Measurements from ENCODE around the gene THRAP3.

GRCh38 chr1:36177589-36178431 lies 46.4 kb upstream of the THRAP3 start:
- TF ChIP-seq POLR2A (IDR thresholded peaks at IDR 0.05; ENCODE audit: low read depth) (no peak), CTCF (IDR thresholded peaks at IDR 0.05) (no peak), POLR2AphosphoS5 (IDR thresholded peaks at IDR 0.05) (no peak), EP300 (IDR thresholded peaks at IDR 0.05) (no peak)

Data from esophagus muscularis mucosa (tissue), 4 donors.